H1 (cell line): ENCODE measurements around the gene ADNP2.

Experiments
- BCL11A ChIP-seq, 2 experiments: IDR thresholded peaks; one replicate each; pipeline ENCODE4 v1.6.1; 2011; ENCODE audit warnings: low read depth in 2 of 2, low read length in 2 of 2, mild to moderate bottlenecking in 2 of 2
- CTCF ChIP-seq, 3 experiments: IDR thresholded peaks; 1 replicate in 2 of 3; 2 replicates in 1 of 3; pipeline versions ENCODE4 v1.5.1 to v1.6.1; 2011; ENCODE audit warnings: low read length in 3 of 3, mild to moderate bottlenecking in 3 of 3, inconsistent platforms in 2 of 3, low read depth in 1 of 3, moderate library complexity in 1 of 3; ENCODE audit not compliant: insufficient read depth in 1 of 3; ENCODE audit errors: control extremely low read depth in 1 of 3
- EP300 ChIP-seq, 2 experiments: IDR thresholded peaks; 1 replicate in 1 of 2; 2 replicates in 1 of 2; pipeline ENCODE4 v1.6.1; 2011 to 2012; ENCODE audit warnings: low read depth in 2 of 2, low read length in 2 of 2, mild to moderate bottlenecking in 2 of 2, borderline replicate concordance in 1 of 2, inconsistent platforms in 1 of 2, moderate library complexity in 1 of 2
- EZH2 ChIP-seq: fragments of 200-600 bp; sonication (generic); IDR thresholded peaks from 2 replicates; pipeline ENCODE4 v1.7.1; 2012; ENCODE audit warnings: low read depth, mild to moderate bottlenecking, moderate library complexity, low read length, inconsistent platforms; ENCODE audit not compliant: severe bottlenecking
- KDM1A ChIP-seq: fragments of 200-600, 300-600 bp; sonication (generic); IDR thresholded peaks from 2 replicates; pipeline ENCODE4 v1.7.1; 2016; ENCODE audit warnings: mild to moderate bottlenecking, low read length, borderline replicate concordance
- MAX ChIP-seq: IDR thresholded peaks from 2 replicates; pipeline ENCODE4 v1.6.1; 2012; ENCODE audit warnings: inconsistent platforms
- POLR2A ChIP-seq, 2 experiments: IDR thresholded peaks; 1 replicate in 1 of 2; 2 replicates in 1 of 2; pipeline ENCODE4 v1.6.1; 2011; ENCODE audit warnings: low read depth in 2 of 2, low read length in 2 of 2, mild to moderate bottlenecking in 2 of 2; ENCODE audit errors: control extremely low read depth in 1 of 2
- POLR2AphosphoS5 ChIP-seq: IDR thresholded peaks from 2 replicates; pipeline ENCODE4 v1.6.1; 2011; ENCODE audit warnings: low read depth, low read length
- SIN3A ChIP-seq, 2 experiments: IDR thresholded peaks in 1 of 2; conservative IDR thresholded peaks in 1 of 2; 2 replicates each; pipeline ENCODE4 v1.6.1; 2011 to 2012; ENCODE audit warnings: low read length in 2 of 2, improper control_type of control experiment in 1 of 2, low read depth in 1 of 2, mild to moderate bottlenecking in 1 of 2
- TAF1 ChIP-seq: IDR thresholded peaks from 2 replicates; pipeline ENCODE4 v1.6.1; 2011; ENCODE audit warnings: mild to moderate bottlenecking, low read depth, low read length
- YY1 ChIP-seq: IDR thresholded peaks from 2 replicates; pipeline ENCODE4 v1.6.1; 2011; ENCODE audit warnings: low read depth, mild to moderate bottlenecking, low read length
- ZNF274 ChIP-seq: IDR thresholded peaks from 2 replicates; pipeline ENCODE4 v1.7.0; 2012; ENCODE audit warnings: low read length, borderline replicate concordance; ENCODE audit errors: extremely low read depth

GRCh38 chr18:80075940-80076339 is 33.1 kb upstream of the ADNP2 start:
- TF ChIP-seq EZH2 (no peak), POLR2A (IDR thresholded peaks at IDR 0.05; ENCODE audit: control extremely low read depth in 1 of 2, low read depth in 2 of 2, low read length in 2 of 2) (no peak), ZNF274 (no peak), BCL11A (IDR thresholded peaks at IDR 0.05; ENCODE audit: low read depth in 2 of 2, low read length in 2 of 2) (no peak), POLR2AphosphoS5 (no peak), YY1 (no peak), CTCF (IDR thresholded peaks at IDR 0.05; ENCODE audit: control extremely low read depth in 1 of 3, insufficient read depth in 1 of 3, low read depth in 1 of 3, low read length in 3 of 3) (no peak), SIN3A (conservative IDR thresholded peaks at IDR 0.05 in 1 of 2, IDR thresholded peaks at IDR 0.05 in 1 of 2; ENCODE audit: low read depth in 1 of 2, low read length in 2 of 2) (no peak), TAF1 (no peak), EP300 (IDR thresholded peaks at IDR 0.05; ENCODE audit: borderline replicate concordance in 1 of 2, low read depth in 2 of 2, low read length in 2 of 2) (no peak), KDM1A (no peak), MAX (no peak)
